Measurements from ENCODE around the gene ALCAM.

ALCAM gene

GRCh38 chr3:105334138-105334882 lies 32.4 kb upstream of the ALCAM start:
- no peaks in the 10 kb centered on the region for H3K9me3 ChIP-seq (ENCODE audit: control insufficient read depth, insufficient read depth, low read depth, low read length)
- TF ChIP-seq KLF8 (tag by site-specific recombination; IDR thresholded peaks at IDR 0.05) (no peak), ZNF837 (tag by site-specific recombination; IDR thresholded peaks at IDR 0.05) (no peak), YY2 (tag by site-specific recombination; IDR thresholded peaks at IDR 0.05) (no peak), ZNF280C (tag by site-specific recombination; IDR thresholded peaks at IDR 0.05) (no peak), GLI2 (tag by site-specific recombination; IDR thresholded peaks at IDR 0.05; ENCODE audit: borderline replicate concordance, low read depth) (no peak), ZNF529 (tag by site-specific recombination; IDR thresholded peaks at IDR 0.05; ENCODE audit: insufficient replicate concordance) (no peak), ZNF121 (tag by site-specific recombination; IDR thresholded peaks at IDR 0.05) (no peak), KLF16 (tag by site-specific recombination; IDR thresholded peaks at IDR 0.05) (no peak), ZNF221 (tag by site-specific recombination; IDR thresholded peaks at IDR 0.05; ENCODE audit: borderline replicate concordance) (no peak)
- H3K4me3 ChIP-seq (ENCODE audit: low read depth, low read length), result no peak overlapping the region
- H3K27ac ChIP-seq (ENCODE audit: extremely low read depth, low read depth, low read length), result no peak overlapping the region
- H3K4me1 ChIP-seq (ENCODE audit: control insufficient read depth, insufficient read depth, low read length), result no peaks in the 10 kb centered on the region
- H3K36me3 ChIP-seq (ENCODE audit: control insufficient read depth in 2 of 2, insufficient read depth in 1 of 2, low read length in 2 of 2), result no peaks in the 10 kb centered on the region
- ChIA-PET CTCF (no interaction called here), POLR2A (no interaction called here)

- CTCF ChIA-PET, result interaction anchor here (1.6 kb wide), 1 partner anchor 15 kb away, joined by 5 read pairs; no protein-coding TSS in a partner anchor
- TF ChIP-seq ZNF174 (tag by site-specific recombination; IDR thresholded peaks at IDR 0.05), result no peak
- TF ChIP-seq ZNF580 (tag by site-specific recombination; IDR thresholded peaks at IDR 0.05), result no peak
- no peak for TF ChIP-seq SCRT1 (tag by site-specific recombination; IDR thresholded peaks at IDR 0.05; ENCODE audit: borderline replicate concordance)
- no peak for TF ChIP-seq ZNF623 (tag by site-specific recombination; IDR thresholded peaks at IDR 0.05)
- no peak for TF ChIP-seq TRIM28 (IDR thresholded peaks at IDR 0.05; ENCODE audit: borderline replicate concordance, low read length)
- TF ChIP-seq ZNF558 (tag by site-specific recombination; IDR thresholded peaks at IDR 0.05), result no peak
- Histone ChIP-seq H3K27ac (ENCODE audit: extremely low read depth, low read depth, low read length) (no peak overlapping the region), H3K9me3 (ENCODE audit: control insufficient read depth, insufficient read depth, low read depth, low read length) (no peaks in the 10 kb centered on the region), H3K4me1 (ENCODE audit: control insufficient read depth, insufficient read depth, low read length) (no peaks in the 10 kb centered on the region), H3K36me3 (ENCODE audit: control insufficient read depth in 2 of 2, insufficient read depth in 1 of 2, low read length in 2 of 2) (no peaks in the 10 kb centered on the region), H3K4me3 (ENCODE audit: low read depth, low read length) (no peak overlapping the region)
- POLR2A ChIA-PET, result no interaction called here
These were observed 26.8 kb upstream of the ALCAM start for GRCh38 chr3:105339946-105340345.

GRCh38 chr3:105343991-105344390 lies 22.7 kb upstream of the ALCAM start:
- CTCF ChIA-PET, result no interaction called here
- POLR2A ChIA-PET, result no interaction called here
- TF ChIP-seq KLF1 (tag by site-specific recombination; IDR thresholded peaks at IDR 0.05) (no peak), ZNF561 (tag by site-specific recombination; IDR thresholded peaks at IDR 0.05; ENCODE audit: borderline replicate concordance) (no peak), PRDM2 (tag by site-specific recombination; IDR thresholded peaks at IDR 0.05; ENCODE audit: borderline replicate concordance) (no peak), YY1 (tag by site-specific recombination; IDR thresholded peaks at IDR 0.05) (no peak), ZNF114 (tag by site-specific recombination; IDR thresholded peaks at IDR 0.05) (no peak), ZNF549 (tag by site-specific recombination; IDR thresholded peaks at IDR 0.05) (no peak), ZXDB (tag by site-specific recombination; IDR thresholded peaks at IDR 0.05) (no peak), ZNF707 (tag by site-specific recombination; IDR thresholded peaks at IDR 0.05) (no peak), ZNF175 (tag by site-specific recombination; IDR thresholded peaks at IDR 0.05) (no peak), ZNF654 (tag by site-specific recombination; IDR thresholded peaks at IDR 0.05; ENCODE audit: low read depth) (no peak)

More at GRCh38 chr3:105343991-105344390, 22.7 kb upstream of the ALCAM start:
- no peaks in the 10 kb centered on the region for H3K9me3 ChIP-seq (ENCODE audit: control insufficient read depth, insufficient read depth, low read depth, low read length)
- H3K36me3 ChIP-seq (ENCODE audit: control insufficient read depth in 2 of 2, insufficient read depth in 1 of 2, low read length in 2 of 2), result no peaks in the 10 kb centered on the region
- no peaks in the 10 kb centered on the region for H3K4me1 ChIP-seq (ENCODE audit: control insufficient read depth, insufficient read depth, low read length)
- H3K4me3 ChIP-seq (ENCODE audit: low read depth, low read length), result no peak overlapping the region
- no peak overlapping the region for H3K27ac ChIP-seq (ENCODE audit: extremely low read depth, low read depth, low read length)

All from HEK293 (cell line).